ENCODE measurements around the gene SLC5A2.
"Not testable (repeated sequence)": the region's sequence is repeated elsewhere in the genome, so short reads cannot be mapped to it uniquely, and the experiment has no call there.

Gene SLC5A2

GRCh38 chr16:31483081-31483480 is at the start of gene SLC5A2:
Gene SLC5A2 (plus strand): TSS chr16:31483123. CDS start chr16:31483137, 14 bp downstream.
- DNase-seq (ENCODE audit: low read depth), result no peak

- DNase-seq (ENCODE audit: low read depth), result no peak
Observed at GRCh38 chr16:31435341-31436220, 47.3 kb upstream of the SLC5A2 start.

- DNase-seq (ENCODE audit: low read depth), result no peak
Observed at GRCh38 chr16:31436221-31437045, 46.5 kb upstream of the SLC5A2 start.

GRCh38 chr16:31438414-31438813 is 44.5 kb upstream of the SLC5A2 start:
- no peak for DNase-seq (ENCODE audit: low read depth)

GRCh38 chr16:31439023-31439422 is 43.9 kb upstream of the SLC5A2 start:
- not testable (repeated sequence) for DNase-seq (ENCODE audit: low read depth)

- DNase-seq (ENCODE audit: low read depth), result no peak
Observed at GRCh38 chr16:31439519-31439918, 43.4 kb upstream of the SLC5A2 start.

- no peak for DNase-seq (ENCODE audit: low read depth)
Observed at GRCh38 chr16:31440516-31441184, 42.3 kb upstream of the SLC5A2 start.

GRCh38 chr16:31441956-31442355 is 41.0 kb upstream of the SLC5A2 start:
- DNase-seq (ENCODE audit: low read depth), result no peak

- not testable (repeated sequence) for DNase-seq (ENCODE audit: low read depth)
Observed at GRCh38 chr16:31445931-31446330, 37.0 kb upstream of the SLC5A2 start.

- no peak for DNase-seq (ENCODE audit: low read depth)
Observed at GRCh38 chr16:31451201-31451600, 31.7 kb upstream of the SLC5A2 start.

GRCh38 chr16:31451681-31452351 is 31.1 kb upstream of the SLC5A2 start:
- no peak for DNase-seq (ENCODE audit: low read depth)

- no peak for DNase-seq (ENCODE audit: low read depth)
Observed at GRCh38 chr16:31452631-31453106, 30.3 kb upstream of the SLC5A2 start.

- no peak for DNase-seq (ENCODE audit: low read depth)
Observed at GRCh38 chr16:31453255-31454204, 29.4 kb upstream of the SLC5A2 start.

- no peak for DNase-seq (ENCODE audit: low read depth)
Observed at GRCh38 chr16:31455601-31456314, 27.2 kb upstream of the SLC5A2 start.

GRCh38 chr16:31456988-31457360 is 25.9 kb upstream of the SLC5A2 start:
- DNase-seq (ENCODE audit: low read depth), result no peak

- DNase-seq (ENCODE audit: low read depth), result peak; percentile 55
Observed at GRCh38 chr16:31458073-31458843, 24.7 kb upstream of the SLC5A2 start.

- peak; percentile 96 for DNase-seq (ENCODE audit: low read depth)
Observed at GRCh38 chr16:31458844-31459686, 23.9 kb upstream of the SLC5A2 start, which contains the start of gene ARMC5. Gene ARMC5 (plus strand): TSS chr16:31459501. CDS start chr16:31459525, 24 bp downstream.

Data from T-helper 22 cell (primary cell).